Neuronal stem cell (in vitro differentiated cells): ENCODE data around the gene CACHD1.

Source experiments
- DNase-seq: peaks from one replicate; pipeline ENCODE4 v3.0.0-alpha.2; 2013; ENCODE audit warnings: low spot score
- H2AFZ ChIP-seq: one replicate; pipeline ENCODE4 v1.6.1; 2013; ENCODE audit warnings: mild to moderate bottlenecking, low read length, inconsistent platforms
- H2AK5ac ChIP-seq: 2 replicates; pipeline ENCODE4 v1.6.1; 2013; ENCODE audit warnings: low read depth, mild to moderate bottlenecking, inconsistent platforms, low read length, moderate library complexity, mixed read lengths
- H2BK120ac ChIP-seq: 2 replicates; pipeline ENCODE4 v1.6.1; 2013; ENCODE audit warnings: low read depth, mild to moderate bottlenecking, inconsistent platforms, low read length, moderate library complexity, mixed read lengths
- H2BK12ac ChIP-seq: one replicate; pipeline ENCODE4 v1.6.1; 2013; ENCODE audit warnings: low read length, inconsistent platforms
- H2BK15ac ChIP-seq: 2 replicates; pipeline ENCODE4 v1.6.1; 2013; ENCODE audit warnings: mild to moderate bottlenecking, low read length, inconsistent platforms, mixed read lengths
- H2BK5ac ChIP-seq: one replicate; pipeline ENCODE4 v1.6.1; 2013; ENCODE audit warnings: inconsistent platforms, mild to moderate bottlenecking, low read length, moderate library complexity
- H3K14ac ChIP-seq: one replicate; pipeline ENCODE4 v1.6.1; 2013; ENCODE audit warnings: low read length, inconsistent platforms
- H3K18ac ChIP-seq: 2 replicates; pipeline ENCODE4 v1.6.1; 2013; ENCODE audit warnings: low read length, inconsistent platforms
- H3K23ac ChIP-seq: 2 replicates; pipeline ENCODE4 v1.6.1; 2013; ENCODE audit warnings: low read depth, mild to moderate bottlenecking, mixed read lengths, low read length, inconsistent platforms; ENCODE audit not compliant: poor library complexity
- H3K27ac ChIP-seq: replicated peaks from 3 replicates; pipeline ENCODE4 v1.5.1; 2013; ENCODE audit warnings: low read length, inconsistent platforms
- H3K27me3 ChIP-seq, 3 experiments: 2 replicates each; pipeline ENCODE4 v1.6.1; 2013; ENCODE audit warnings: low read length in 3 of 3, mild to moderate bottlenecking in 2 of 3, inconsistent platforms in 1 of 3, low read depth in 1 of 3, mixed read lengths in 1 of 3, moderate library complexity in 1 of 3; ENCODE audit not compliant: control insufficient read depth in 3 of 3, insufficient read depth in 3 of 3
- H3K36me3 ChIP-seq, 2 donors: replicated peaks in 1 of 2; 2 replicates each; pipeline ENCODE4 v1.6.1; 2013; ENCODE audit warnings: low read length in 2 of 2; ENCODE audit not compliant: control insufficient read depth in 2 of 2, insufficient read depth in 2 of 2
- H3K4ac ChIP-seq: 2 replicates; pipeline ENCODE4 v1.6.1; 2013; ENCODE audit warnings: inconsistent platforms, mild to moderate bottlenecking, low read length, moderate library complexity
- H3K4me1 ChIP-seq, 2 donors: 1 replicate in 1 of 2; 2 replicates in 1 of 2; pipeline ENCODE4 v1.6.1; 2013; ENCODE audit warnings: low read length in 2 of 2, low read depth in 1 of 2; ENCODE audit not compliant: control insufficient read depth in 2 of 2, insufficient read depth in 1 of 2
- H3K4me2 ChIP-seq: one replicate; pipeline ENCODE4 v1.6.1; 2013; ENCODE audit warnings: mild to moderate bottlenecking, low read length, inconsistent platforms; ENCODE audit not compliant: insufficient read depth, poor library complexity, severe bottlenecking
- H3K4me3 ChIP-seq, 2 donors: 2 replicates each; pipeline ENCODE4 v1.5.1; 2013; ENCODE audit warnings: low read length in 2 of 2, mild to moderate bottlenecking in 2 of 2, inconsistent platforms in 1 of 2, moderate library complexity in 1 of 2
- H3K79me1 ChIP-seq: one replicate; pipeline ENCODE4 v1.6.1; 2013; ENCODE audit warnings: low read depth, mild to moderate bottlenecking, inconsistent platforms, low read length, moderate library complexity
- H3K9ac ChIP-seq: one replicate; pipeline ENCODE4 v1.6.1; 2013; ENCODE audit warnings: mild to moderate bottlenecking, low read depth, low read length, inconsistent platforms; ENCODE audit not compliant: poor library complexity
- H3K9me3 ChIP-seq, 2 donors: replicated peaks in 1 of 2; 2 replicates each; pipeline versions ENCODE3 to v1.6.1; 2013; ENCODE audit warnings: low read length in 2 of 2, mild to moderate bottlenecking in 2 of 2, inconsistent platforms in 1 of 2, low read depth in 1 of 2, mixed read lengths in 1 of 2, moderate library complexity in 1 of 2; ENCODE audit not compliant: control insufficient read depth in 2 of 2, insufficient read depth in 1 of 2
- H4K8ac ChIP-seq: one replicate; pipeline ENCODE4 v1.6.1; 2013; ENCODE audit warnings: low read depth, mild to moderate bottlenecking, inconsistent platforms, low read length, moderate library complexity
- H4K91ac ChIP-seq: one replicate; pipeline ENCODE4 v1.6.1; 2013; ENCODE audit warnings: low read length, low read depth, mild to moderate bottlenecking, inconsistent platforms; ENCODE audit not compliant: poor library complexity
- WGBS, 2 donors: extraction: QIAGEN DNeasy Blood & Tissue Kit; methylation state at CpG; one replicate each; pipeline ENCODE4 v1.1.7; 2013; ENCODE audit warnings: missing lambda C conversion rate in 2 of 2, mixed read lengths in 1 of 2; ENCODE audit not compliant: insufficient read length in 2 of 2, insufficient replicate concordance in 1 of 2; ENCODE audit errors: extremely low coverage in 2 of 2; 5-methylcytosine and 5-hydroxymethylcytosine counted together

Gene CACHD1

DNA sequence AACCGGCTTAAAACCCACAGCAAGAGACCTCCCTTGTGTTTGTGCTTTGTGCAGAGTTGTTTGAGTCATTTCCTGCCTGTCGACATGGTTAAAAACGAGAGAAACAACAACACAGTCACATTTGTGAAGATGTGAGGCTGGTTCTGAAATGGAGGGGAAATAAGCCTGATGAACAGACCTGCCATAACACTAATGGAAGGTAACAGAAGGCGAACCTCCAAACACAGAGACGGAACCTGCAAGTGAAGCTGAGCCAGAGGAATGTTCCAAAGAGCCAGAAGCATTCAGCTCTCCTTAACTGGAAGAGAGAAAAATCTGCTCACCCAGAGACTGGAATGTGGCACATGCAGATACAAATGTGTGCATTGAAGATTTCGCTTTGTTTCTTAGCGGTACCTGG, 221.7 kb downstream of the CACHD1 start:
- no peak overlapping the region for H3K4ac ChIP-seq
- H3K4me3 ChIP-seq = no peak overlapping the region
- H3K4me1 ChIP-seq = peaks cover 0 to 2% of the 10 kb centered on the region in 2 donors
- no peak overlapping the region for H3K4me2 ChIP-seq
- no peak overlapping the region for H2AFZ ChIP-seq
- H3K27me3 ChIP-seq = no peaks in the 10 kb centered on the region
- H3K18ac ChIP-seq = no peak overlapping the region
- no peak overlapping the region for H3K9ac ChIP-seq
- H4K8ac ChIP-seq = no peak overlapping the region
- no peak overlapping the region for H3K27ac ChIP-seq
- H3K23ac ChIP-seq = no peak overlapping the region
- H2BK15ac ChIP-seq = no peak overlapping the region
- peaks cover 3 to 91% of the 10 kb centered on the region in 2 donors for H3K36me3 ChIP-seq
- H2BK120ac ChIP-seq = no peak overlapping the region
- no peak overlapping the region for H4K91ac ChIP-seq
- no peak overlapping the region for H3K14ac ChIP-seq
- WGBS, 2 donors = no CpG with 5 or more reads among the region's 7 CpGs
- no peak overlapping the region for H2BK12ac ChIP-seq
- DNase-seq = no peak
- no peak overlapping the region for H2AK5ac ChIP-seq
- no peak overlapping the region for H2BK5ac ChIP-seq
- no peaks in the 10 kb centered on the region for H3K9me3 ChIP-seq
- H3K79me1 ChIP-seq = no peaks in the 10 kb centered on the region

DNA sequence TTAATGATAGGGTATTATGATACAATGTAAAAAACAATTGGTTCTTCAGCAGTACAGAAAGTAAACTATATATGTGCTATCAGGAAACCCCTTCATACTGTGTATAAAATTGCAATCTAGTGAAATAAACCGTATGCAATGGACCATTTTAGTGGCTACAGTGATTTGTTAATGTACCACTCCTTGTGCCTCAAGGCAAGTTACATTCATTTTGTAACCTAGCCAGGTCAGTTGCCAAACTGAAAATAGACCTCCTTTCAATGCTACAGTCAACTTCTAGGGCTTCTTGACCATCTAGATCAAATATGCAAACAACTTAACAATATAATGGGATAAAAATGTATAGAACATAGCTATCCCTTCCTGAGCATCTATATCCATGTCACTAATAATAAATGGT, 223.0 kb downstream of the CACHD1 start:
- H4K91ac ChIP-seq = no peak overlapping the region
- H2AK5ac ChIP-seq = no peak overlapping the region
- H3K4me1 ChIP-seq = peaks cover 0 to 2% of the 10 kb centered on the region in 2 donors
- H3K18ac ChIP-seq = no peak overlapping the region
- no peak overlapping the region for H2BK12ac ChIP-seq
- no peak overlapping the region for H3K4ac ChIP-seq
- no CpG with 5 or more reads among the region's 1 CpG for WGBS, 2 donors
- H2BK120ac ChIP-seq = no peak overlapping the region
- H3K23ac ChIP-seq = no peak overlapping the region
- H2BK5ac ChIP-seq = no peak overlapping the region
- no peaks in the 10 kb centered on the region for H3K79me1 ChIP-seq
- H3K14ac ChIP-seq = no peak overlapping the region
- no peak for DNase-seq
- H2AFZ ChIP-seq = no peak overlapping the region
- H3K27me3 ChIP-seq = no peaks in the 10 kb centered on the region
- H3K9ac ChIP-seq = no peak overlapping the region
- no peaks in the 10 kb centered on the region for H3K9me3 ChIP-seq
- H4K8ac ChIP-seq = no peak overlapping the region
- H2BK15ac ChIP-seq = no peak overlapping the region
- H3K4me3 ChIP-seq = no peak overlapping the region
- H3K36me3 ChIP-seq = peaks cover 3 to 80% of the 10 kb centered on the region in 2 donors
- no peak overlapping the region for H3K27ac ChIP-seq
- H3K4me2 ChIP-seq = no peak overlapping the region

- Histone ChIP-seq H2BK5ac (no peak overlapping the region), H2BK12ac (no peak overlapping the region), H3K4me2 (no peak overlapping the region), H3K23ac (no peak overlapping the region), H2BK120ac (no peak overlapping the region), H4K8ac (no peak overlapping the region), H2BK15ac (no peak overlapping the region), H3K4me3 (no peak overlapping the region), H3K9me3 (no peaks in the 10 kb centered on the region), H4K91ac (no peak overlapping the region), H3K18ac (no peak overlapping the region), H3K27me3 (no peaks in the 10 kb centered on the region), H3K14ac (no peak overlapping the region), H3K4ac (no peak overlapping the region), H2AFZ (no peak overlapping the region), H3K4me1 (peaks cover 0 to 2% of the 10 kb centered on the region in 2 donors), H3K9ac (no peak overlapping the region), H2AK5ac (no peak overlapping the region), H3K79me1 (no peaks in the 10 kb centered on the region), H3K36me3 (peaks cover 3 to 75% of the 10 kb centered on the region in 2 donors), H3K27ac (no peak overlapping the region)
- no peak for DNase-seq
- no CpG with 5 or more reads among the region's 5 CpGs for WGBS, 2 donors
Measured at GRCh38 chr1:64693406-64693805, 223.5 kb downstream of the CACHD1 start.

DNA sequence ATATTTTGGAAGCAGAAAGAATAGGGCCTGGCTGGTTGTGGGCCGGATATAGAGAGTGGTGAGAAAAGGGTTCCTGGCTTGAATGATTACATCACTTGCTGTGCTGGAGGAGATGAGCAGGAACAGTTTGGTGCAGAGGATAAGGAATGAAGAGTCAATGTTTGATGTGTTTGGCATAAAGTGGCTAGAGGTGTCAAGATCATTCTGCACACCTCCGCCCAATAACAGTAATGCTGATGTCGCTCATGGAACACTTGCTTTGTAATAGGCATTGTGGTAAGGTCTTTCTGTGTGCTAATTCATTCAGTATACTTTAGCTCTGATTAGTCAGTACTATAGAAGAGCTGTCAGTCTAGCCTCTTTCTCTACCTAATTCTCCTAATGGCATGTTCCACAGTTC, 226.9 kb downstream of the CACHD1 start:
- H3K9ac ChIP-seq = no peak overlapping the region
- no peaks in the 10 kb centered on the region for H3K79me1 ChIP-seq
- no peak overlapping the region for H3K4ac ChIP-seq
- no peak overlapping the region for H2BK15ac ChIP-seq
- H3K23ac ChIP-seq = no peak overlapping the region
- H3K36me3 ChIP-seq = peaks cover 0 to 40% of the 10 kb centered on the region in 2 donors
- no peak overlapping the region for H2AK5ac ChIP-seq
- no peak overlapping the region for H3K4me2 ChIP-seq
- H4K91ac ChIP-seq = no peak overlapping the region
- peaks cover 6 to 11% of the 10 kb centered on the region in 2 donors for H3K4me1 ChIP-seq
- H2AFZ ChIP-seq = no peak overlapping the region
- H2BK12ac ChIP-seq = no peak overlapping the region
- H3K14ac ChIP-seq = no peak overlapping the region
- no peak overlapping the region for H4K8ac ChIP-seq
- no peak overlapping the region for H3K18ac ChIP-seq
- no CpG with 5 or more reads among the region's 3 CpGs for WGBS, 2 donors
- H3K27ac ChIP-seq = no peak overlapping the region
- no peak for DNase-seq
- no peak overlapping the region for H3K4me3 ChIP-seq
- no peak overlapping the region for H2BK5ac ChIP-seq
- H3K9me3 ChIP-seq = no peaks in the 10 kb centered on the region
- H2BK120ac ChIP-seq = no peak overlapping the region
- H3K27me3 ChIP-seq = no peaks in the 10 kb centered on the region
